Panc1 (cell line): Measurements from ENCODE around the gene XIST. TPM values are rescaled to one million over a fixed set of nuclear protein-coding genes. Genes with fewer than 3 reads are reported as not detected.

Source experiments
- ATAC-seq: fragments of 200-7000 bp; cut with Tn5 transposase; 2 replicates; pipeline ENCODE4 v1.9.1; 2020; ENCODE audit warnings: mild to moderate bottlenecking, moderate library complexity
- BruUV-seq: library from RNA; stranded (reverse); fragments of 400-500 nt; replicated peaks from 2 replicates; lab custom pipeline; 2021; lab: Mats Ljungman, UMichigan
- CTCF ChIA-PET: fragments of 300-600 bp; sonication (Branson Sonifier 250); formaldehyde crosslinking; loops from one replicate; lab custom pipeline; 2022; ENCODE audit warnings: antibody characterized with exemption; lab: Charles Lee
- POLR2A ChIA-PET: fragments of 300-600 bp; sonication (Branson Sonifier 250); formaldehyde crosslinking; loops from one replicate; lab custom pipeline; 2022; ENCODE audit warnings: antibody characterized with exemption; lab: Charles Lee
- DNase-seq: peaks from one replicate; pipeline ENCODE4 v3.0.0-alpha.2; 2010; ENCODE audit warnings: low read depth, low spot score
- H3K27ac ChIP-seq: 2 replicates; pipeline ENCODE4 v1.5.1; 2011; ENCODE audit warnings: mild to moderate bottlenecking, low read length, inconsistent platforms
- H3K27me3 ChIP-seq: fragments of 200-500 bp; sonication (Bioruptor generic); 2 replicates; pipeline ENCODE4 v1.6.0; 2014; ENCODE audit warnings: low read length, inconsistent platforms; ENCODE audit not compliant: control insufficient read depth, insufficient read depth
- H3K36me3 ChIP-seq: fragments of 200-500 bp; sonication (Bioruptor generic); 2 replicates; pipeline ENCODE4 v1.5.1; 2014; ENCODE audit warnings: inconsistent platforms, mild to moderate bottlenecking, low read length, moderate library complexity; ENCODE audit not compliant: control insufficient read depth, insufficient read depth
- H3K4me1 ChIP-seq: 2 replicates; pipeline ENCODE4 v1.5.1; 2011; ENCODE audit warnings: inconsistent platforms, mild to moderate bottlenecking, low read length, moderate library complexity; ENCODE audit not compliant: control insufficient read depth, insufficient read depth
- H3K4me3 ChIP-seq, 2 experiments: 2 replicates each; pipeline ENCODE4 v1.5.1; 2011 to 2012; ENCODE audit warnings: low read depth in 2 of 2, low read length in 2 of 2, mild to moderate bottlenecking in 2 of 2, inconsistent platforms in 1 of 2, moderate library complexity in 1 of 2
- H3K9me3 ChIP-seq: fragments of 200-500 bp; sonication (Bioruptor generic); 2 replicates; pipeline ENCODE4 v1.5.1; 2014; ENCODE audit warnings: low read depth, mild to moderate bottlenecking, inconsistent platforms, low read length, moderate library complexity; ENCODE audit not compliant: control insufficient read depth, insufficient read depth
- POLR2AphosphoS5 ChIP-seq: IDR thresholded peaks from 2 replicates; pipeline ENCODE4 v1.6.1; 2012; ENCODE audit warnings: mild to moderate bottlenecking, low read depth, low read length, moderate library complexity
- SIN3A ChIP-seq: IDR thresholded peaks from 2 replicates; pipeline ENCODE4 v1.6.1; 2012; ENCODE audit warnings: low read depth, mild to moderate bottlenecking, low read length, moderate library complexity, borderline replicate concordance; ENCODE audit not compliant: insufficient read depth
- TCF7L2 ChIP-seq: IDR thresholded peaks from 2 replicates; pipeline ENCODE4 v1.6.1; 2011; ENCODE audit warnings: mild to moderate bottlenecking, low read depth, low read length, inconsistent platforms
- in situ Hi-C: cut with HindIII; loops from 2 replicates; pipeline ENCODE4 v1.10.0; 2016; ENCODE audit warnings: low sequenced_read_pairs, low pct_unique_long_range_greater_than_20kb
- intact Hi-C: fragments of 100-400 bp; cut with micrococcal nuclease; formaldehyde crosslinking; loops from one replicate; pipeline ENCODE4 v1.10.0; 2022; ENCODE audit not compliant: unreplicated experiment
- total RNA-seq: library from RNA; stranded (reverse); gene quantifications from one replicate; pipeline ENCODE4 v1.2.1, GENCODE V29; 2021; ENCODE audit not compliant: unreplicated experiment
- TF ChIP-seq, protein P1 (sequence below), 2 experiments: IDR thresholded peaks; 2 replicates each; pipeline ENCODE4 v1.6.1; 2011 to 2012; ENCODE audit warnings: low read depth in 2 of 2, control low read depth in 1 of 2, low read length in 1 of 2, mild to moderate bottlenecking in 1 of 2, moderate library complexity in 1 of 2; ENCODE audit not compliant: insufficient read depth in 1 of 2
- TF ChIP-seq, protein P2 (sequence below): fragments of 450-650 bp; IDR thresholded peaks from 2 replicates; pipeline ENCODE4 v1.5.1; 2017; ENCODE audit warnings: mild to moderate bottlenecking

The XIST gene
- total RNA-seq, 1 experiment from 2014 or later: 0.64 TPM

DNA sequence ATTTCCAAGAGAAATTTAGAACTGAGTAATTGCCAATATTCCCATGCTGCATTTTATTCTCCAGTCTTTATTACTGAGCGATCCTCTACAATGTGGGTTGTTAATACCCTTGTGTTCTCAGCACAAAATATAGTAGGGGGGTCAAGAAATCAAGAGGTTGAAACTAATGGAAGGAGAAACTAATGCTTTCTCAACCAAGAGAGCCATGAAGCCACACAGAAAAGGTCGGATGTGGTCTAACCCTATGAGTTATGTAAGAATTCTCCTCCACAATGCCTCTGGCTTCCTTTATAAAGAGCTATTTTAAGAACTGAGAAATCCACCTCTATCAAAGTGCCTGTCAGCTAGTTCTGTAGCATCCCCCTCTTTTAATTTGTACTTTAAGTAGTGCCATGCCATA, 21.0 kb downstream of the XIST start:
- Histone ChIP-seq H3K9me3 (no peaks in the 10 kb centered on the region), H3K36me3 (no peaks in the 10 kb centered on the region), H3K4me1 (no peaks in the 10 kb centered on the region), H3K27me3 (peaks cover 4% of the 10 kb centered on the region), H3K4me3 (no peak overlapping the region), H3K27ac (no peak overlapping the region)
- TF ChIP-seq, protein P1, sequence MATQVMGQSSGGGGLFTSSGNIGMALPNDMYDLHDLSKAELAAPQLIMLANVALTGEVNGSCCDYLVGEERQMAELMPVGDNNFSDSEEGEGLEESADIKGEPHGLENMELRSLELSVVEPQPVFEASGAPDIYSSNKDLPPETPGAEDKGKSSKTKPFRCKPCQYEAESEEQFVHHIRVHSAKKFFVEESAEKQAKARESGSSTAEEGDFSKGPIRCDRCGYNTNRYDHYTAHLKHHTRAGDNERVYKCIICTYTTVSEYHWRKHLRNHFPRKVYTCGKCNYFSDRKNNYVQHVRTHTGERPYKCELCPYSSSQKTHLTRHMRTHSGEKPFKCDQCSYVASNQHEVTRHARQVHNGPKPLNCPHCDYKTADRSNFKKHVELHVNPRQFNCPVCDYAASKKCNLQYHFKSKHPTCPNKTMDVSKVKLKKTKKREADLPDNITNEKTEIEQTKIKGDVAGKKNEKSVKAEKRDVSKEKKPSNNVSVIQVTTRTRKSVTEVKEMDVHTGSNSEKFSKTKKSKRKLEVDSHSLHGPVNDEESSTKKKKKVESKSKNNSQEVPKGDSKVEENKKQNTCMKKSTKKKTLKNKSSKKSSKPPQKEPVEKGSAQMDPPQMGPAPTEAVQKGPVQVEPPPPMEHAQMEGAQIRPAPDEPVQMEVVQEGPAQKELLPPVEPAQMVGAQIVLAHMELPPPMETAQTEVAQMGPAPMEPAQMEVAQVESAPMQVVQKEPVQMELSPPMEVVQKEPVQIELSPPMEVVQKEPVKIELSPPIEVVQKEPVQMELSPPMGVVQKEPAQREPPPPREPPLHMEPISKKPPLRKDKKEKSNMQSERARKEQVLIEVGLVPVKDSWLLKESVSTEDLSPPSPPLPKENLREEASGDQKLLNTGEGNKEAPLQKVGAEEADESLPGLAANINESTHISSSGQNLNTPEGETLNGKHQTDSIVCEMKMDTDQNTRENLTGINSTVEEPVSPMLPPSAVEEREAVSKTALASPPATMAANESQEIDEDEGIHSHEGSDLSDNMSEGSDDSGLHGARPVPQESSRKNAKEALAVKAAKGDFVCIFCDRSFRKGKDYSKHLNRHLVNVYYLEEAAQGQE (IDR thresholded peaks at IDR 0.05; ENCODE audit: insufficient read depth in 1 of 2, low read depth in 2 of 2, low read length in 1 of 2): no peak
- TF ChIP-seq SIN3A (no peak), TCF7L2 (no peak), POLR2AphosphoS5 (no peak)
- TF ChIP-seq, protein P2, sequence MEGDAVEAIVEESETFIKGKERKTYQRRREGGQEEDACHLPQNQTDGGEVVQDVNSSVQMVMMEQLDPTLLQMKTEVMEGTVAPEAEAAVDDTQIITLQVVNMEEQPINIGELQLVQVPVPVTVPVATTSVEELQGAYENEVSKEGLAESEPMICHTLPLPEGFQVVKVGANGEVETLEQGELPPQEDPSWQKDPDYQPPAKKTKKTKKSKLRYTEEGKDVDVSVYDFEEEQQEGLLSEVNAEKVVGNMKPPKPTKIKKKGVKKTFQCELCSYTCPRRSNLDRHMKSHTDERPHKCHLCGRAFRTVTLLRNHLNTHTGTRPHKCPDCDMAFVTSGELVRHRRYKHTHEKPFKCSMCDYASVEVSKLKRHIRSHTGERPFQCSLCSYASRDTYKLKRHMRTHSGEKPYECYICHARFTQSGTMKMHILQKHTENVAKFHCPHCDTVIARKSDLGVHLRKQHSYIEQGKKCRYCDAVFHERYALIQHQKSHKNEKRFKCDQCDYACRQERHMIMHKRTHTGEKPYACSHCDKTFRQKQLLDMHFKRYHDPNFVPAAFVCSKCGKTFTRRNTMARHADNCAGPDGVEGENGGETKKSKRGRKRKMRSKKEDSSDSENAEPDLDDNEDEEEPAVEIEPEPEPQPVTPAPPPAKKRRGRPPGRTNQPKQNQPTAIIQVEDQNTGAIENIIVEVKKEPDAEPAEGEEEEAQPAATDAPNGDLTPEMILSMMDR: no peak
- ChIA-PET POLR2A (no interaction called here), CTCF (no interaction called here)
- in situ Hi-C loops (no loop called here), intact Hi-C loops (no loop called here)
- BruUV-seq: no TSS peak
- ATAC-seq (no peak), DNase-seq (no peak)

DNA sequence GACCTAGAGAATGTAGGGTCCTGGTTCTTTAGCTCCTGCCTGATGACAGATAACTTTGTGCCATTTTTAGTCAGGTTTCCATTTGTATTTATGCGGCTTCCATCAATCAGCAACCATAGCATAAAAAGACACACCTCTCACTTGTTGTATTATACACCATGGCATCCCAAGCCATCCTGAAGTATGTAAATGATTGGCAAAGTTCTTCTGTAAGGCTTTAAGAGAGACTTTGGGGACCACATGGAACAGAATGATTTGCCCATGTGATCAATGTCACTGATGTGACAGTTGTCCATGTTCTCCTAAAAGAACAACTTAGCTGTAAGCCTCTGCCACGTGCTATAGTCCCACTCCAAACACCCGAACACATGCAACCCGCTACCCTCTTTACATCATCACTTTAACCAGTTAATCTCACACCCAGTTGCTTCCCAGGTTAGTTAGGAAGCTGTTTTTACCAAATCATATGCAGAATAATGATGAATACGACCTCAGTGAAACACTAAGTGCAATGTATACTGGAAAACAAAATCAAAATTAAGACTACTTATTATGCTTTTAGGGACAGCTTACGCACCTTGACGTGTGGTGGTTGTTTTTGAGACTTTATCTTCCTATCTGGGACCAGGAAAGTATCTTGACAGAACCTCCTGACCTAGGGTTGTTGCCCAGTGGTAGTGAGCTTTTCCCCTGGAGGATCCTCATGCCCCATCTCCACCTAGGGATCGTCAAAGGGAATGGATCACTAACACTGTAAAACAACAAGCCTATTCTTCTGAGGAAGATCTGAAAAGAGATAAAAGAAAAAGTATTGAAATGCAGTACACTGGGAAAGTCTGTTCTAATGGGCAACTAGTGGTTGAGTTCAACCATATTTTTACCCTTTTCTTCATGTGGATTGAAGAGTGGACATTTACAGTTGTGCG, 21.8 kb downstream of the XIST start:
- CTCF ChIA-PET: no interaction called here
- H3K27ac ChIP-seq: no peak overlapping the region
- in situ Hi-C loops: no loop called here
- H3K9me3 ChIP-seq: no peaks in the 10 kb centered on the region
- intact Hi-C loops: no loop called here
- POLR2A ChIA-PET: no interaction called here
- H3K27me3 ChIP-seq: peaks cover 2% of the 10 kb centered on the region; the same call in 1 of the 2 replicates
- no peak overlapping the region for H3K4me3 ChIP-seq
- no TSS peak for BruUV-seq
- TF ChIP-seq, protein P1 (IDR thresholded peaks at IDR 0.05; ENCODE audit: insufficient read depth in 1 of 2, low read depth in 2 of 2, low read length in 1 of 2): no peak
- TF ChIP-seq POLR2AphosphoS5: no peak
- DNase-seq (no peak), ATAC-seq (no peak)
- H3K36me3 ChIP-seq: no peaks in the 10 kb centered on the region
- H3K4me1 ChIP-seq: no peaks in the 10 kb centered on the region
